AG04450 (cell line): ENCODE results near the gene SMLR1. TPM values are rescaled to one million over a fixed set of nuclear protein-coding genes. Genes with fewer than 3 reads are reported as not detected.

Experiments used
- CTCF ChIA-PET: fragments of 300-600, 350-600 bp; formaldehyde crosslinking; extraction: SDS; loops from one replicate; lab custom pipeline; 2022; ENCODE audit warnings: antibody characterized with exemption, inconsistent platforms; lab: Charles Lee
- POLR2A ChIA-PET: fragments of 350-600 bp; formaldehyde crosslinking; extraction: SDS; loops from one replicate; lab custom pipeline; 2021; ENCODE audit warnings: antibody characterized with exemption, inconsistent platforms; lab: Yijun Ruan, JAX
- DNase-seq: peaks from one replicate; pipeline ENCODE4 v3.0.0-alpha.2; 2011; ENCODE audit warnings: low read depth, low spot score
- H3K27ac ChIP-seq: one replicate; pipeline ENCODE4 v1.5.1; 2012; ENCODE audit warnings: low read depth, low read length, control low read depth
- H3K27me3 ChIP-seq: one replicate; pipeline ENCODE4 v1.6.0; 2012; ENCODE audit warnings: low read length; ENCODE audit not compliant: control insufficient read depth, insufficient read depth
- H3K4me3 ChIP-seq: 2 replicates; pipeline ENCODE4 v1.5.1; 2011; ENCODE audit warnings: mild to moderate bottlenecking, low read depth, low read length, control low read depth
- H3K9me3 ChIP-seq: 2 replicates; pipeline ENCODE4 v1.5.1; 2012; ENCODE audit warnings: low read length; ENCODE audit not compliant: control insufficient read depth, insufficient read depth
- polyA plus RNA-seq: library from polyadenylated mRNA; depleted of rRNA; stranded (reverse); fragments of >200 nt; gene quantifications from 2 replicates; pipeline ENCODE4 v1.2.3, GENCODE V29; 2011
- TF ChIP-seq, protein P1 (sequence below): IDR thresholded peaks from 2 replicates; pipeline ENCODE4 v1.5.1; 2011; ENCODE audit warnings: low read depth, low read length, control low read depth, inconsistent platforms

The SMLR1 gene
- polyA plus RNA-seq, 1 experiment: not detected

DNA sequence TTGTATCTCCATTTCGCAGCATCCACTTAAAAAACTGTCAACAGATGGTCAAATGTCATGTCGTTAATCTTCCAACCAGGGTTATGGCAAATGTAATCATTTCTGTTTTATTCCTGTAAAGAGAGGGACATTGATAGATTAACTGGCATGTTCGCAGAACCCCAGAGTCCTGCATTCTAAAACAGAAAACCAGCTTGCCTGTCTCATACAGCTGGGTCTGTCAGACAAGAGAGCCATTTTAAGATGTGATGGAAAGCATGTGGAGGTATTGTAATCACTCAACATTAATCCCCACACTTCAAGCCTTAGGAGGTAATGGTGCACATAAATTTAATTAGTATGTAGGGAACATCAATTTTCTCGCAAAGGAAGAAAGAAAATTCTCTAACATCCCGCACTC lies 4.4 kb downstream of the SMLR1 start:
- no peak for DNase-seq
- ChIA-PET CTCF (no interaction called here), POLR2A (interaction anchor here (0.5 kb wide), 1 partner anchor 28 kb away, joined by 11 read pairs; no protein-coding TSS in a partner anchor)
- no peaks in the 10 kb centered on the region for H3K9me3 ChIP-seq
- no peak overlapping the region for H3K27ac ChIP-seq
- TF ChIP-seq, protein P1, sequence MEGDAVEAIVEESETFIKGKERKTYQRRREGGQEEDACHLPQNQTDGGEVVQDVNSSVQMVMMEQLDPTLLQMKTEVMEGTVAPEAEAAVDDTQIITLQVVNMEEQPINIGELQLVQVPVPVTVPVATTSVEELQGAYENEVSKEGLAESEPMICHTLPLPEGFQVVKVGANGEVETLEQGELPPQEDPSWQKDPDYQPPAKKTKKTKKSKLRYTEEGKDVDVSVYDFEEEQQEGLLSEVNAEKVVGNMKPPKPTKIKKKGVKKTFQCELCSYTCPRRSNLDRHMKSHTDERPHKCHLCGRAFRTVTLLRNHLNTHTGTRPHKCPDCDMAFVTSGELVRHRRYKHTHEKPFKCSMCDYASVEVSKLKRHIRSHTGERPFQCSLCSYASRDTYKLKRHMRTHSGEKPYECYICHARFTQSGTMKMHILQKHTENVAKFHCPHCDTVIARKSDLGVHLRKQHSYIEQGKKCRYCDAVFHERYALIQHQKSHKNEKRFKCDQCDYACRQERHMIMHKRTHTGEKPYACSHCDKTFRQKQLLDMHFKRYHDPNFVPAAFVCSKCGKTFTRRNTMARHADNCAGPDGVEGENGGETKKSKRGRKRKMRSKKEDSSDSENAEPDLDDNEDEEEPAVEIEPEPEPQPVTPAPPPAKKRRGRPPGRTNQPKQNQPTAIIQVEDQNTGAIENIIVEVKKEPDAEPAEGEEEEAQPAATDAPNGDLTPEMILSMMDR: no peak
- H3K4me3 ChIP-seq: no peak overlapping the region
- no peaks in the 10 kb centered on the region for H3K27me3 ChIP-seq

GRCh38 chr6:130833569-130833968 lies 6.4 kb downstream of the SMLR1 start:
- Histone ChIP-seq H3K27me3 (no peaks in the 10 kb centered on the region), H3K9me3 (no peaks in the 10 kb centered on the region), H3K27ac (no peak overlapping the region), H3K4me3 (no peak overlapping the region)
- ChIA-PET POLR2A (no interaction called here), CTCF (no interaction called here)
- DNase-seq: no peak
- TF ChIP-seq, protein P1: no peak

DNA sequence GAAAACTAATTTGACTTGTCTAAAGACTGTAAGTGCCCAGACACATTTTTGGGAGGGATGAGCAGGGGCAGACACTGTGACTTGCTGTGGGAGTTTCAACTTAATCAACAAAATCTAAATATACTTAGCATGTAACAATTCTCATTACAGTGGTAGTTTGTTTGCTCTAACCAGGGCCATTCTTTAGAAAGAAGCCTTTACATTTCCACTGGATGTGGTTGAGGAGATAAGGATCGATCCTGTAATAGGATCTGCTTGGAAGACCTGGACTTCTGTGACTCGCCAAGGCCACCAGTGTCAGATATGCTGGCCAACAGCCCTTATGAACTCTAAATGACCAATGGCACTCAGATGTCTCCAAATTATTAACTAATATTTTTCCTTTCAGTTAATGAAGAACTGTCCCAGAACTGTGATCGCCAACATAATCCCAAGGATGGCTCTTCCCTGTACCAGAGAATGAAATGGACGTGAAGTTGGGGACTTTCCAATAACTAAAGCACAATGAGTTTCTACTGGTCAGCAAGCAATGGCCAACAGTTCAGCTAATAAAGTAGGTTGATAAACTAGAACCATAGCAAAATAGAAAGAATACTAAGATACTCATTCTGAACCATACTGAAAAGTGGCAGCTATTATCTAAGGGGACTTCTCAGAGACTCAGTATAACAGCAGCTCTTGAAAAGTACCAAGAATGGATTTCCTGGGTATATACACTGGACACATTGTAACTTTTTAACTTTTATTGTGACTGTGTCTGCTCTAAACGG lies 7.5 kb downstream of the SMLR1 start:
- Histone ChIP-seq H3K27ac (no peak overlapping the region), H3K27me3 (no peaks in the 10 kb centered on the region), H3K4me3 (no peak overlapping the region), H3K9me3 (no peaks in the 10 kb centered on the region)
- ChIA-PET CTCF (interaction anchor here (1.3 kb wide), 1 partner anchor 540 kb away, joined by 3 read pairs; no protein-coding TSS in a partner anchor), POLR2A (no interaction called here)
- DNase-seq: no peak
- TF ChIP-seq, protein P1: no peak

- TF ChIP-seq, protein P1: no peak
- no peak overlapping the region for H3K4me3 ChIP-seq
- H3K27ac ChIP-seq: no peak overlapping the region
- H3K27me3 ChIP-seq: no peaks in the 10 kb centered on the region
- DNase-seq: no peak
- H3K9me3 ChIP-seq: no peaks in the 10 kb centered on the region
- ChIA-PET POLR2A (no interaction called here), CTCF (no interaction called here)
Observed at GRCh38 chr6:130836055-130836640, 8.9 kb downstream of the SMLR1 start.

DNA sequence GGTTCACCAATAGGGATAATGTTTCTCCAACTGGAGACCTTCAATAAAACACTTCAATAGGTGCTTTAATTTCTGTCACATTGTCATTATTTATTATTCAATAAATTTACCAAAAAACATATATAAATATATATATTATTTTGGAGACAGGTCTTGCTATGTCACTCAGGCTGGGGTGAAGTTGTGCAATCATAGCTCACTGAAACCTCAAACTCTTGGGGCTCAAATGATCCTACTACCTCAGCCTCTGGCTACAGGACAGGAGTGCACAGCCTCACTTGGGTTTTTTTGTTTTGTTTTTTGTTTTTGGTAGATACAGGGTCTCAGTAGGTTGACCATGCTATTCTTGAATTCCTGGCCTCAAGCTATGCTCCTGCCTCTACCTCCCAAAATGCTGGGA lies 9.9 kb downstream of the SMLR1 start:
- DNase-seq: no peak
- ChIA-PET POLR2A (no interaction called here), CTCF (no interaction called here)
- H3K9me3 ChIP-seq: no peaks in the 10 kb centered on the region
- no peak overlapping the region for H3K27ac ChIP-seq
- no peak overlapping the region for H3K4me3 ChIP-seq
- TF ChIP-seq, protein P1: no peak
- no peaks in the 10 kb centered on the region for H3K27me3 ChIP-seq
